ENCODE measurements around the gene SLC7A6OS. TPM values are rescaled to one million over a fixed set of nuclear protein-coding genes. Genes with fewer than 3 reads are reported as not detected.

Gene SLC7A6OS
- total RNA-seq, 1 donor from 2014 or later = 42.0 TPM

DNA sequence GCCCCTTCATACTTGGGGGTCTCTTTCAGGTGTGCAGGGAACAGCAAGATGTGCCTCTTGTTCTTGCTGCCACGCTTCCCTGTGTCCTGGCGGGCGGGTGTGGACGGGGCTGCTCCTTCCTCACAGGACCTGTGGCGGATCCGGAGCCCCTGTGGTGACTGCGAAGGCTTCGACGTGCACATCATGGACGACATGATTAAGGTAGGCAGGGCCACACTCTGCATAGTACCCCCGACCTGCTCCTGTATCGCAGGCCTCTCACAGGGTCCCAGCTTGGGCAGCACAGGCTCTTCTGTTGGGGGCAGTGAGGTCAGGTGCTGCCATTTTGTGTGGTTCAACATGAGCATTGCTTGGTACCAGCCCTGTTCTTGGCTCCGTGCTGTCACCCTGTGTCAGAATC is 42.6 kb upstream of the SLC7A6OS start:
- no peaks in the 10 kb centered on the region for H3K9me3 Mint-ChIP-seq
- ATAC-seq (ENCODE audit: low read depth) = no peak

DNA sequence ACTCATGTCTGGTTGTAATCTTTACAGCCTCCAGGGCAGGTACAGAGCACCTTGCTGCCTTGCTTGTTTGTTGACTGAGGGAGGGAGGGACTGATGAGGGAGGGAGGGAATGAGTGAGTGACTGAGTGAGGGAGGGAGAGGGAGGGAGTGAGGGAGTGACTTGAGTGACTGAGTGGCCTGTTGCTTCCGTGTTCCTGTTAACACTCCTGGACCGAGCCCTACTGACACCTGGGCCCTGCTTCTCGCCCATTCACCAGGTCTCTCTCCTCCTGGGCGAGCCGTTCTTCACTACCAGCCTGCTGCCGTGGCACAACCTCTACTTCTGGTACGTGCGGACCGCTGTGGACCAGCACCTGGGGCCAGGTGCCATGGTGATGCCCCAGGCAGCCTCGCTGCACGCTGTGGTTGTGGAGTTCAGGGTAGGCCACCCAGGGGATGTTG is 41.3 kb upstream of the SLC7A6OS start:
- H3K4me3 Mint-ChIP-seq = no peak overlapping the region
- POLR2A ChIA-PET = no interaction called here
- no peaks in the 10 kb centered on the region for H3K9me3 Mint-ChIP-seq
- DNase-seq (no peak), ATAC-seq (ENCODE audit: low read depth) (no peak)
- peaks cover 17% of the 10 kb centered on the region for H3K4me1 Mint-ChIP-seq
- no peak for TF ChIP-seq CTCF (IDR thresholded peaks at IDR 0.05)
- no peak overlapping the region for H3K27ac Mint-ChIP-seq
- H3K27me3 Mint-ChIP-seq = no peaks in the 10 kb centered on the region
- H3K36me3 Mint-ChIP-seq (ENCODE audit: low read depth) = peaks cover 83% of the 10 kb centered on the region
- CTCF ChIA-PET = interaction anchor here (1.2 kb wide), 1 partner anchor 19 kb away, joined by 3 read pairs; no protein-coding TSS in a partner anchor
- intact Hi-C loops (cut with micrococcal nuclease) = no loop called here

More for the DNA sequence above, 42.6 kb upstream of the SLC7A6OS start:
- no peaks in the 10 kb centered on the region for H3K27me3 Mint-ChIP-seq
- peaks cover 17% of the 10 kb centered on the region for H3K4me1 Mint-ChIP-seq
- no peak for TF ChIP-seq CTCF (IDR thresholded peaks at IDR 0.05)
- intact Hi-C loops (cut with micrococcal nuclease) = no loop called here
- H3K4me3 Mint-ChIP-seq = no peak overlapping the region
- POLR2A ChIA-PET = no interaction called here
- no peak overlapping the region for H3K27ac Mint-ChIP-seq
- DNase-seq = no peak
- CTCF ChIA-PET = no interaction called here
- H3K36me3 Mint-ChIP-seq (ENCODE audit: low read depth) = peaks cover 79% of the 10 kb centered on the region

DNA sequence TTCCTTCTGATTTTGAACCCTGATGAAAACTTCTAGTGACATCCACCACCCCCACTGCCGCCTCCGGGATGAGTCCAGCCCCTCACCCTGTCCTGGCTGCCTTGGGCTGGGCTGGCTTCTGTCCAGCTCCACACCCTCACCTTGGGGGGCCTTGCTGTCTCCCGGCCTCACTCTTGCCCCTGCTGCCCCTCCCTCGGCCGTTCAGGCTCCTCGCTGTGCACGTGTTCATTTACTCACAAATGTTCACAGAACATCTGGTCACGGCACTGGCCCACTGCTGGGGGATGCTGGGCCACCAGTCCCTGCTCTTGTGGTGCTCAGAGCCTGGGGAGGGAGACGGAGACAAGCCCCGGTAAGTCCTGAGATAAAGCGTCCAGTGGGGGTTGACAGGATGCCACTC is 40.7 kb upstream of the SLC7A6OS start:
- no peak overlapping the region for H3K4me3 Mint-ChIP-seq
- H3K27me3 Mint-ChIP-seq = no peaks in the 10 kb centered on the region
- ChIA-PET CTCF (no interaction called here), POLR2A (no interaction called here)
- no peak overlapping the region for H3K27ac Mint-ChIP-seq
- no peak for ATAC-seq (ENCODE audit: low read depth)
- peaks cover 85% of the 10 kb centered on the region for H3K36me3 Mint-ChIP-seq (ENCODE audit: low read depth)
- peaks cover 12% of the 10 kb centered on the region for H3K4me1 Mint-ChIP-seq
- no peak for TF ChIP-seq CTCF (IDR thresholded peaks at IDR 0.05)
- DNase-seq = no peak
- no peaks in the 10 kb centered on the region for H3K9me3 Mint-ChIP-seq
- intact Hi-C loops (cut with micrococcal nuclease) = no loop called here

DNA sequence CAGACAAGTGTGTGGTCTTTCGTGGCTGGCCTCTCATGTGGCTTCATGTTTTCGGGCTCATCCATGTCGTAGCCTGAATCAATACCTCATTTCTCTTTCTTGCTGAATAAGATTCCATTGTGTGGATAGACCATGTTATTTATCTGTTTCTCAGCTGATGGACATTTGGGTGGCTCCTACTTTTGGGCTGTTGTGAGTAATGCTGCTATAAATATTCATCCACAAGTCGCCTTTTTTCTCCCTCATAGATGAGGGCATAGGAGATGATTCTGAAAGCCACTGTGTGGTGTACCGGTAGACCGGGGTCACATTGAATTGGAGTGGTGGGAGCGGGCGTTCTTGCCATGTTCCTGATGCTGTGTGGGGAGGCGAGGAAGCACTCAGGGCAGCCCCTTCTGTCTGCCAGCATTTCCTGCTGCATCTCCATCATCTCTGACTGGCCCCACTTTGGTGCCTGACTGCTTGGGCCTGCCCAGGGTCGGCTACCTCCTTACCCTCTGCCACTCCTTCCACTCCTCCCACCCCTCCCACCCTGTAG is 40.1 kb upstream of the SLC7A6OS start:
- POLR2A ChIA-PET = no interaction called here
- H3K36me3 Mint-ChIP-seq (ENCODE audit: low read depth) = peaks cover 89% of the 10 kb centered on the region

GRCh38 chr16:68349838-68350410 is 39.2 kb upstream of the SLC7A6OS start:
- Mint-ChIP-seq H3K36me3 (ENCODE audit: low read depth) (peaks cover 91% of the 10 kb centered on the region), H3K27me3 (no peaks in the 10 kb centered on the region), H3K9me3 (no peaks in the 10 kb centered on the region), H3K27ac (no peak overlapping the region), H3K4me1 (no peaks in the 10 kb centered on the region), H3K4me3 (no peak overlapping the region)
- POLR2A ChIA-PET = no interaction called here
- TF ChIP-seq CTCF (IDR thresholded peaks at IDR 0.05) = no peak
- DNase-seq (no peak), ATAC-seq (ENCODE audit: low read depth) (no peak)
- intact Hi-C loops (cut with micrococcal nuclease) = no loop called here
- CTCF ChIA-PET = no interaction called here

More for the DNA sequence above, 40.1 kb upstream of the SLC7A6OS start:
- Mint-ChIP-seq H3K4me3 (no peak overlapping the region), H3K27ac (no peak overlapping the region), H3K9me3 (no peaks in the 10 kb centered on the region), H3K4me1 (peaks cover 6% of the 10 kb centered on the region), H3K27me3 (no peaks in the 10 kb centered on the region)
- no peak for DNase-seq
- TF ChIP-seq CTCF (IDR thresholded peaks at IDR 0.05) = no peak
- CTCF ChIA-PET = no interaction called here
- no peak for ATAC-seq (ENCODE audit: low read depth)
- intact Hi-C loops (cut with micrococcal nuclease) = no loop called here
